WERI-Rb-1 (cell line): Measurements from ENCODE around the gene TBPL2.
A peak's percentile ranks its signal among the peaks of the same experiment; 100 is the strongest.

Experiments
- DNase-seq: peaks from one replicate; pipeline ENCODE4 v3.0.0-alpha.2; 2020
- H3K27ac ChIP-seq: fragments of 250-450 bp; sonication (Bioruptor Pico); 2 replicates; pipeline ENCODE4 v1.5.1; 2020; ENCODE audit warnings: mild to moderate bottlenecking, moderate library complexity
- H3K27me3 ChIP-seq: fragments of 250-450 bp; sonication (Bioruptor Pico); 2 replicates; pipeline ENCODE4 v1.5.1; 2021; ENCODE audit warnings: mild to moderate bottlenecking, low read depth, moderate library complexity; ENCODE audit not compliant: insufficient read depth, severe bottlenecking
- H3K36me3 ChIP-seq: fragments of 250-450 bp; sonication (Bioruptor Pico); 2 replicates; pipeline ENCODE4 v1.5.1; 2020; ENCODE audit warnings: mild to moderate bottlenecking, moderate library complexity
- H3K4me3 ChIP-seq: 2 replicates; pipeline ENCODE4 v1.5.1; 2011; ENCODE audit warnings: low read depth, mild to moderate bottlenecking, control low read depth, low read length
- H3K9me3 ChIP-seq: fragments of 250-450 bp; sonication (Bioruptor Pico); 2 replicates; pipeline ENCODE4 v1.5.1; 2021; ENCODE audit warnings: mild to moderate bottlenecking, moderate library complexity; ENCODE audit not compliant: severe bottlenecking
- CTCF ChIP-seq: IDR thresholded peaks from 2 replicates; pipeline ENCODE4 v1.5.1; 2011; ENCODE audit warnings: low read depth, mild to moderate bottlenecking, control low read depth, inconsistent platforms, low read length

TBPL2 gene

GRCh38 chr14:55438066-55438683, 2.2 kb downstream of the TBPL2 start:
- Histone ChIP-seq H3K9me3 (no peaks in the 10 kb centered on the region), H3K27ac (no peak overlapping the region), H3K4me3 (no peak overlapping the region), H3K27me3 (no peaks in the 10 kb centered on the region), H3K36me3 (no peaks in the 10 kb centered on the region)
- DNase-seq: peak; percentile 33
- TF ChIP-seq CTCF: peak; percentile 42; the same call in 1 of the 2 replicates

- Histone ChIP-seq H3K27me3 (no peaks in the 10 kb centered on the region), H3K9me3 (no peaks in the 10 kb centered on the region), H3K36me3 (no peaks in the 10 kb centered on the region), H3K27ac (no peak overlapping the region), H3K4me3 (no peak overlapping the region)
- DNase-seq: no peak
- no peak for TF ChIP-seq CTCF
Observed at GRCh38 chr14:55436931-55437330, 3.5 kb downstream of the TBPL2 start.

- Histone ChIP-seq H3K27ac (no peak overlapping the region), H3K4me3 (no peak overlapping the region), H3K36me3 (no peaks in the 10 kb centered on the region), H3K27me3 (no peaks in the 10 kb centered on the region), H3K9me3 (no peaks in the 10 kb centered on the region)
- no peak for DNase-seq
- TF ChIP-seq CTCF: no peak
Observed at GRCh38 chr14:55436519-55436918, 3.9 kb downstream of the TBPL2 start.

GRCh38 chr14:55434805-55435174, 5.6 kb downstream of the TBPL2 start:
- H3K4me3 ChIP-seq: no peak overlapping the region
- no peak for DNase-seq
- no peaks in the 10 kb centered on the region for H3K27me3 ChIP-seq
- no peaks in the 10 kb centered on the region for H3K36me3 ChIP-seq
- TF ChIP-seq CTCF: no peak
- no peaks in the 10 kb centered on the region for H3K9me3 ChIP-seq
- H3K27ac ChIP-seq: no peak overlapping the region

- Histone ChIP-seq H3K9me3 (no peaks in the 10 kb centered on the region), H3K36me3 (no peaks in the 10 kb centered on the region), H3K27me3 (no peaks in the 10 kb centered on the region), H3K4me3 (no peak overlapping the region), H3K27ac (no peak overlapping the region)
- no peak for DNase-seq
- TF ChIP-seq CTCF: no peak
Observed at GRCh38 chr14:55433880-55434804, 6.3 kb downstream of the TBPL2 start.
